ENCODE results near the gene C11orf24.

DNA sequence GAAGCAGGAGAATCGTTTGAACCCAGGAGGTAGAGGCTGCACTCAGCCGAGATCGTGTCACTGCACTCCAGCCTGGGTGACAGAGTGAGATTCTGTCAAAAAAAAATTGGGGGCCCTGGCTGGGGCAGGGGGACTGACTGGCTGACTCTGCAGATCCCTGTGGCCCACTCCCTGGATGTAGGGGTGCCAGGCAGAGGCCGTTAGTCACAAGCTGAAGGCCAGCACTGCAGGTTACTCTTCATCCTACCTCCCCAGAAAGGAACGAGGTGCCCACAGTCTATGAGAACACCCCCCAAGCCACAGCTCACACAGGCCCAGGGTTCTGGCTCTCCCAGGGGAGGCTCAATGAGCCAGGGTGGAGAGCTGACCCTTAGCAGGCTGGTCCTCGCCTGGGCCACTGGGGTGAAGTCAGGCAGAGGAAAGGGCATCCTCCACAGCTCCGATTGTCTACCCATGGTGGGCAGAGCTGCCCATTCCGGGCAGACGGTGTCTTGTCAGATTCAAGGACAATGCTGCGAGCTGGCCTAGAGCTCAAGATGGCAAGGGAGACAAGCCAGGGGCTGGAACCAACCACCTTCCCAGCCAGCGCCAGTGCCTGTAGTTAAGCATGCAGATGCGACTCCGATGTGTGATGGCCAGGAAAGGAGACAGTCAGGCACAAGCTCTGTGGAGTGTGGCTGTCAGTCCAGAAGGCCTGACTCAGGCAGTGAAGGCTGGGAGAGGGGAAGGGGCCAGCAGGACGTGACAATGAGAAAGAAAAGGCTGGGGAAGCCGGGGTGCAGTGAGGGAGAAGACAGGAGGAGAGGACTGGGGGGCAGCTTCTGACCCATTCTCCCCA, 12.4 kb downstream of the C11orf24 start:
- TF ChIP-seq POLR2A (IDR thresholded peaks at IDR 0.05) = no peak
- no peak for TF ChIP-seq CTCF (IDR thresholded peaks at IDR 0.05)
- TF ChIP-seq POLR2AphosphoS5 (IDR thresholded peaks at IDR 0.05) = no peak
